ENCODE measurements around the gene INAFM2. TPM values are rescaled to one million over a fixed set of nuclear protein-coding genes. Genes with fewer than 3 reads are reported as not detected.

Gene INAFM2
- total RNA-seq, 1 experiment from 2014 or later: 8.8 TPM

DNA sequence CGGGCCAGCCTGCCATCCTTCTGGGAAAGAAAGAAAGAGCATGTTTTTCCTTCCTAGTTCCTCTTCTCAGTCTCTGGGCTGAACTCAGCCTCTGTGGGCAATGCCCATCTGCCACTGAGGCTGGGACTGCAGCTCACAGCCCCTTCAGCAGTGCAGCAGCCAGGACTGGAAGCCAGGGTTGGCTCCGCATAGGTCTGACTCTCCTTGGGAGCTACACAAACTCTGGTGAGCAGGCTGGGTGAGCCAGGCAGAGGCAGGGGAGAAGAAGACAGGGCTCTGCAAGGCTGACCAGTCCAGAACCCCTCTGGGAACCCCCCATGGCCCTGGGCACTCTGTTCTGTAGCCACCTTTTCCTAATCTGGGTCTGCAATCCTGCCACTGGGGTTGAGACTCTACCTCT, 38.1 kb downstream of the INAFM2 start:
- BruUV-seq (replicated peaks): no TSS peak
- H3K4me1 ChIP-seq (ENCODE audit: control insufficient read depth in 1 of 2, insufficient read depth in 2 of 2, low read length in 2 of 2): peaks cover 10 to 18% of the 10 kb centered on the region in 2 experiments
- H3K27ac ChIP-seq (ENCODE audit: low read depth, low read length): no peak overlapping the region
- no peak overlapping the region for H3K4me2 ChIP-seq (ENCODE audit: low read length)
- no peaks in the 10 kb centered on the region for H3K27me3 ChIP-seq (ENCODE audit: insufficient read depth, low read length)
- no peak overlapping the region for H3K4me3 ChIP-seq (replicated peaks in 1 of 2; ENCODE audit: low read depth in 1 of 2, low read length in 2 of 2)
- ChIA-PET RAD21 (ENCODE audit: low non-redundant PET in 1 of 2, low total read pairs in 2 of 2, uncharacterized antibody in 2 of 2, unreplicated experiment in 2 of 2) (no interaction called here), CTCF (no interaction called here), POLR2A (no interaction called here)
- H3K79me2 ChIP-seq (ENCODE audit: insufficient read depth, low read length): no peaks in the 10 kb centered on the region
- no peak for DNase-seq (ENCODE audit: low read depth, low spot score)
- intact Hi-C loops (cut with micrococcal nuclease): no loop called here
- no peak for TF ChIP-seq SIN3A (IDR thresholded peaks at IDR 0.05; ENCODE audit: low read depth)
- TF ChIP-seq POLR2AphosphoS5 (IDR thresholded peaks at IDR 0.05; ENCODE audit: low read depth, low read length): no peak
- TF ChIP-seq SP1 (IDR thresholded peaks at IDR 0.05; ENCODE audit: low read depth): no peak
- TF ChIP-seq, protein P1, sequence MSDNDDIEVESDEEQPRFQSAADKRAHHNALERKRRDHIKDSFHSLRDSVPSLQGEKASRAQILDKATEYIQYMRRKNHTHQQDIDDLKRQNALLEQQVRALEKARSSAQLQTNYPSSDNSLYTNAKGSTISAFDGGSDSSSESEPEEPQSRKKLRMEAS (IDR thresholded peaks at IDR 0.05): no peak
- TF ChIP-seq POLR2A (IDR thresholded peaks at IDR 0.05; ENCODE audit: borderline replicate concordance, extremely low read depth, insufficient read depth, insufficient read length): no peak
- no peak for ATAC-seq
- H4K20me1 ChIP-seq (ENCODE audit: insufficient read depth): no peaks in the 10 kb centered on the region
- no peak overlapping the region for H3K9ac ChIP-seq (ENCODE audit: low read length)
- H3K36me3 ChIP-seq (ENCODE audit: control insufficient read depth in 1 of 2, insufficient read depth in 2 of 2, low read length in 2 of 2): no peaks in the 10 kb centered on the region
- H3K9me3 ChIP-seq (ENCODE audit: control insufficient read depth in 1 of 2, insufficient read depth in 1 of 2, low read depth in 1 of 2, low read length in 2 of 2): no peaks in the 10 kb centered on the region
- no peaks in the 10 kb centered on the region for H3K9me2 ChIP-seq (ENCODE audit: insufficient read depth)
- no peak overlapping the region for H2AFZ ChIP-seq (ENCODE audit: low read depth, low read length, poor library complexity, severe bottlenecking)

DNA sequence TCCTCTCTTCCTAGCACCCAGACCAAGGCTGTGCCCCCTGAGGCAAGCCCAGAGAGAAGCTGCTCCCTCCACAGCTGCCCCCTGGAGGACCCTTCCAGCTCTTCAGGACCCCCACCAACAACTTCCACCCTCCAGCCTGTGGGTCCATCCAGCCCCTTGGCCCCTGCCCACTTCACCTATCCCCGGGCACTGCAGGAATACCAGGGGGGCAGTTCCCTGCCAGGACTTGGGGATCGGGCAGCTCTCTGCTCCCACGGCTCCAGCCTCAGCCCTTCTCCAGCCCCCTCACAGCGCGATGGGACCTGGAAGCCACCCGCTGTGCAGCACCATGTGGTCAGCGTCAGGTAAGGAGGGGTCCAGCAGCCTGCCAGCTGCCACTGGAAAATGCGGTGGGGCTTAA, 40.1 kb downstream of the INAFM2 start:
- RAD21 ChIA-PET (ENCODE audit: low non-redundant PET in 1 of 2, low total read pairs in 2 of 2, uncharacterized antibody in 2 of 2, unreplicated experiment in 2 of 2): no interaction called here
- intact Hi-C loops (cut with micrococcal nuclease): no loop called here
- no peaks in the 10 kb centered on the region for H3K9me2 ChIP-seq (ENCODE audit: insufficient read depth)
- TF ChIP-seq JUND (IDR thresholded peaks at IDR 0.05): no peak
- no peak for TF ChIP-seq YY1 (IDR thresholded peaks at IDR 0.05; ENCODE audit: extremely low read depth, insufficient replicate concordance, low read depth, low read length)
- no peak for TF ChIP-seq POLR2AphosphoS5 (IDR thresholded peaks at IDR 0.05; ENCODE audit: low read depth, low read length)
- no peak for TF ChIP-seq ZFX (IDR thresholded peaks at IDR 0.05)
- no peak for TF ChIP-seq SRF (IDR thresholded peaks at IDR 0.05; ENCODE audit: low read depth)
- TF ChIP-seq, protein P1 (IDR thresholded peaks at IDR 0.05): no peak
- no peak for TF ChIP-seq POLR2A (IDR thresholded peaks at IDR 0.05; ENCODE audit: borderline replicate concordance, extremely low read depth, insufficient read depth, insufficient read length)
- no peak for TF ChIP-seq ZNF274 (IDR thresholded peaks at IDR 0.05; ENCODE audit: low read depth, low read length)
- no peak for TF ChIP-seq SIN3A (IDR thresholded peaks at IDR 0.05; ENCODE audit: low read depth)
- TF ChIP-seq EZH2 (IDR thresholded peaks at IDR 0.05): no peak
- no peak for TF ChIP-seq EGR1 (IDR thresholded peaks at IDR 0.05; ENCODE audit: low read depth)
- POLR2A ChIA-PET: no interaction called here
- no peak overlapping the region for H3K27ac ChIP-seq (ENCODE audit: low read depth, low read length)
- no TSS peak for BruUV-seq (replicated peaks)
- no peaks in the 10 kb centered on the region for H4K20me1 ChIP-seq (ENCODE audit: insufficient read depth)
- H3K4me3 ChIP-seq (replicated peaks in 1 of 2; ENCODE audit: low read depth in 1 of 2, low read length in 2 of 2): no peak overlapping the region
- H3K79me2 ChIP-seq (ENCODE audit: insufficient read depth, low read length): no peaks in the 10 kb centered on the region
- no peak overlapping the region for H3K4me2 ChIP-seq (ENCODE audit: low read length)
- H3K36me3 ChIP-seq (ENCODE audit: control insufficient read depth in 1 of 2, insufficient read depth in 2 of 2, low read length in 2 of 2): no peaks in the 10 kb centered on the region
- H3K27me3 ChIP-seq (ENCODE audit: insufficient read depth, low read length): no peaks in the 10 kb centered on the region
- no peaks in the 10 kb centered on the region for H3K9me3 ChIP-seq (ENCODE audit: control insufficient read depth in 1 of 2, insufficient read depth in 1 of 2, low read depth in 1 of 2, low read length in 2 of 2)
- no peak overlapping the region for H3K9ac ChIP-seq (ENCODE audit: low read length)
- CTCF ChIA-PET: interaction anchor here (0.9 kb wide), 1 partner anchor 19 kb away, joined by 3 read pairs; the partner anchor contains the start of gene KNSTRN
- H3K4me1 ChIP-seq (ENCODE audit: control insufficient read depth in 1 of 2, insufficient read depth in 2 of 2, low read length in 2 of 2): peaks cover 12 to 21% of the 10 kb centered on the region in 2 experiments; a peak in 3 of 4 replicates
- no peak overlapping the region for H2AFZ ChIP-seq (ENCODE audit: low read depth, low read length, poor library complexity, severe bottlenecking)
- no peak for DNase-seq (ENCODE audit: low read depth, low spot score)
- ATAC-seq: no peak

Data from HCT116 (cell line).